PC-9 (cell line): Measurements from ENCODE around the gene DBP. TPM values are rescaled to one million over a fixed set of nuclear protein-coding genes. Genes with fewer than 3 reads are reported as not detected.

ENCODE experiments used
- BruUV-seq: library from RNA; stranded (reverse); fragments of 400-500 nt; replicated peaks from 2 replicates; lab custom pipeline; 2021; lab: Mats Ljungman, UMichigan
- CTCF ChIA-PET: fragments of 300-600 bp; sonication (Branson Sonifier 250); formaldehyde crosslinking; loops from one replicate; lab custom pipeline; 2022; ENCODE audit warnings: antibody characterized with exemption; lab: Charles Lee
- POLR2A ChIA-PET: fragments of 300-600 bp; sonication (Branson Sonifier 250); formaldehyde crosslinking; loops from one replicate; lab custom pipeline; 2022; ENCODE audit warnings: antibody characterized with exemption; ENCODE audit not compliant: unreplicated experiment; lab: Charles Lee
- DNase-seq, 2 experiments: peaks; one replicate each; pipeline versions ENCODE4 v3.0.0 to v3.0.0-alpha.2; 2015 to 2022; ENCODE audit warnings: mixed read lengths in 1 of 2
- H2AFZ ChIP-seq: fragments of 200-600 bp; sonication (generic); 2 replicates; pipeline ENCODE4 v1.8.1; 2017; ENCODE audit warnings: antibody characterized with exemption
- H3F3A ChIP-seq: fragments of 200-600 bp; sonication (generic); 2 replicates; pipeline ENCODE4 v1.8.1; 2017; ENCODE audit warnings: antibody characterized with exemption, mild to moderate bottlenecking, low read depth; ENCODE audit not compliant: insufficient read depth
- H3K27ac ChIP-seq: fragments of 200-600 bp; sonication (generic); 2 replicates; pipeline ENCODE4 v1.6.1; 2016; ENCODE audit warnings: mixed run types
- H3K27me3 ChIP-seq: fragments of 200-600 bp; sonication (generic); 2 replicates; pipeline ENCODE4 v1.6.1; 2016; ENCODE audit warnings: low read depth, mixed run types; ENCODE audit not compliant: insufficient read depth
- H3K36me3 ChIP-seq: fragments of 200-600 bp; sonication (generic); 2 replicates; pipeline ENCODE4 v1.6.1; 2016; ENCODE audit warnings: low read depth, mixed run types
- H3K4me1 ChIP-seq: fragments of 200-600 bp; sonication (generic); replicated peaks from 2 replicates; pipeline ENCODE4 v1.6.1; 2016; ENCODE audit warnings: mixed run types; ENCODE audit not compliant: insufficient read depth
- H3K4me2 ChIP-seq: fragments of 200-600 bp; sonication (generic); 2 replicates; pipeline ENCODE4 v1.6.1; 2017; ENCODE audit warnings: mixed run types
- H3K4me3 ChIP-seq: fragments of 200-600 bp; sonication (generic); 2 replicates; pipeline ENCODE4 v1.6.1; 2016; ENCODE audit warnings: mixed run types
- H3K79me2 ChIP-seq: fragments of 200-600 bp; sonication (generic); 2 replicates; pipeline ENCODE4 v1.6.1; 2017; ENCODE audit warnings: low read depth, mixed run types
- H3K9me2 ChIP-seq: fragments of 200-600 bp; sonication (generic); 2 replicates; pipeline ENCODE4 v1.8.1; 2017; ENCODE audit warnings: mild to moderate bottlenecking; ENCODE audit not compliant: insufficient read depth
- H3K9me3 ChIP-seq: fragments of 200-600 bp; sonication (generic); 2 replicates; pipeline ENCODE4 v1.8.1; 2016; ENCODE audit warnings: low read depth; ENCODE audit not compliant: insufficient read depth
- H4K20me1 ChIP-seq: fragments of 200-600 bp; sonication (generic); 2 replicates; pipeline ENCODE4 v1.8.1; 2017; ENCODE audit not compliant: insufficient read depth
- CTCF ChIP-seq: fragments of 200-600 bp; sonication (generic); conservative IDR thresholded peaks from 2 replicates; pipeline ENCODE4 v1.6.1; 2017; ENCODE audit warnings: mixed run types, antibody characterized with exemption, mild to moderate bottlenecking, moderate library complexity
- EZH2 ChIP-seq: fragments of 200-600 bp; sonication (generic); IDR thresholded peaks from 2 replicates; pipeline ENCODE4 v1.8.0; 2017; ENCODE audit warnings: antibody characterized with exemption, low read depth
- intact Hi-C: fragments of 100-400 bp; cut with micrococcal nuclease; formaldehyde crosslinking; loops from one replicate; pipeline ENCODE4 v1.10.0; 2022; ENCODE audit not compliant: unreplicated experiment
- total RNA-seq: library from RNA; stranded (reverse); gene quantifications from 2 replicates; pipeline ENCODE4 v1.2.3, GENCODE V29; 2021

Gene DBP
- total RNA-seq, 1 experiment from 2014 or later, result 48.2 TPM

GRCh38 chr19:48630296-48631063 is 6.7 kb downstream of the DBP start:
- ChIA-PET CTCF (interaction anchor here (0.7 kb wide), 1 partner anchor 11 kb away, joined by 4 read pairs; the partner anchor contains the start of genes RPL18 and SPHK2), POLR2A (interaction anchor here (0.5 kb wide), 1 partner anchor 10 kb away, joined by 9 read pairs; no protein-coding TSS in a partner anchor)
- H3K9me3 ChIP-seq, result no peaks in the 10 kb centered on the region
- no peak overlapping the region for H3K4me2 ChIP-seq
- H3F3A ChIP-seq, result peaks cover 76% of the 10 kb centered on the region
- DNase-seq, result no peak
- H3K27me3 ChIP-seq, result no peaks in the 10 kb centered on the region
- no peaks in the 10 kb centered on the region; the same call in 1 of the 2 replicates for H3K79me2 ChIP-seq
- TF ChIP-seq CTCF (no peak), EZH2 (no peak)
- H2AFZ ChIP-seq, result no peak overlapping the region
- intact Hi-C loops, result no loop called here
- H3K4me3 ChIP-seq, result no peak overlapping the region
- no peak overlapping the region for H3K27ac ChIP-seq
- H4K20me1 ChIP-seq, result no peaks in the 10 kb centered on the region
- no TSS peak for BruUV-seq
- no peaks in the 10 kb centered on the region for H3K9me2 ChIP-seq
- no peaks in the 10 kb centered on the region; the same call in 1 of the 2 replicates for H3K36me3 ChIP-seq
- H3K4me1 ChIP-seq, result peaks cover 45% of the 10 kb centered on the region

GRCh38 chr19:48629599-48630295 is 7.4 kb downstream of the DBP start:
- no peak for TF ChIP-seq EZH2
- no peak for TF ChIP-seq CTCF
- Histone ChIP-seq H3K4me1 (peaks cover 39% of the 10 kb centered on the region), H3F3A (peaks cover 77% of the 10 kb centered on the region), H3K4me3 (no peak overlapping the region), H3K27me3 (no peaks in the 10 kb centered on the region), H3K4me2 (no peak overlapping the region), H3K27ac (no peak overlapping the region), H3K79me2 (no peaks in the 10 kb centered on the region; the same call in 1 of the 2 replicates), H4K20me1 (no peaks in the 10 kb centered on the region), H2AFZ (no peak overlapping the region), H3K36me3 (no peaks in the 10 kb centered on the region; the same call in 1 of the 2 replicates), H3K9me3 (no peaks in the 10 kb centered on the region), H3K9me2 (no peaks in the 10 kb centered on the region)
- intact Hi-C loops, result no loop called here
- POLR2A ChIA-PET, result interaction anchor here (0.5 kb wide), 1 partner anchor 11 kb away, joined by 9 read pairs; no protein-coding TSS in a partner anchor
- no TSS peak for BruUV-seq
- DNase-seq, result no peak
- CTCF ChIA-PET, result no interaction called here

- Histone ChIP-seq H3K27me3 (no peaks in the 10 kb centered on the region), H3K4me3 (no peak overlapping the region), H3K79me2 (no peaks in the 10 kb centered on the region; the same call in 1 of the 2 replicates), H3K4me2 (no peak overlapping the region), H3F3A (peaks cover 76% of the 10 kb centered on the region), H2AFZ (no peak overlapping the region), H3K9me2 (no peaks in the 10 kb centered on the region), H3K27ac (no peak overlapping the region), H4K20me1 (no peaks in the 10 kb centered on the region), H3K4me1 (peaks cover 36% of the 10 kb centered on the region), H3K36me3 (no peaks in the 10 kb centered on the region; the same call in 1 of the 2 replicates), H3K9me3 (no peaks in the 10 kb centered on the region)
- POLR2A ChIA-PET, result interaction anchor here (0.6 kb wide), 1 partner anchor 278 kb away, joined by 5 read pairs; no protein-coding TSS in a partner anchor
- intact Hi-C loops, result no loop called here
- no peak for DNase-seq
- CTCF ChIA-PET, result no interaction called here
- no TSS peak for BruUV-seq
- TF ChIP-seq CTCF (no peak), EZH2 (no peak)
These were observed 7.9 kb downstream of the DBP start for GRCh38 chr19:48629297-48629598.
